Common myeloid progenitor, CD34-positive (primary cell): Measurements from ENCODE around the gene OSBPL6.

Experiments used
- CTCF ChIA-PET: fragments of 350-600 bp; sonication (Branson Sonifier 250); formaldehyde crosslinking; loops from one replicate; lab custom pipeline; 2021; ENCODE audit warnings: antibody characterized with exemption; lab: Charles Lee
- POLR2A ChIA-PET: fragments of 350-600 bp; sonication (Branson Sonifier 250); formaldehyde crosslinking; loops from one replicate; lab custom pipeline; 2021; ENCODE audit warnings: antibody characterized with exemption; lab: Charles Lee
- DNase-seq, 3 donors: peaks; one replicate each; pipeline versions ENCODE4 v3.0.0 to v3.0.0-alpha.2; 2013
- H3K27ac ChIP-seq, 2 experiments: 1 replicate in 1 of 2; 2 replicates in 1 of 2; pipeline ENCODE4 v1.7.0; 2013; ENCODE audit warnings: inconsistent platforms in 2 of 2, low read length in 2 of 2, mild to moderate bottlenecking in 2 of 2, low read depth in 1 of 2, moderate library complexity in 1 of 2; ENCODE audit not compliant: severe bottlenecking in 2 of 2, insufficient read depth in 1 of 2, poor library complexity in 1 of 2
- H3K27me3 ChIP-seq, 5 experiments: replicated peaks in 2 of 5; 1 replicate in 3 of 5; 2 replicates in 2 of 5; pipeline versions ENCODE4 v1.6.1 to v1.7.0; 2013; ENCODE audit warnings: low read length in 4 of 5, mild to moderate bottlenecking in 2 of 5, moderate library complexity in 2 of 5, inconsistent platforms in 1 of 5; ENCODE audit not compliant: insufficient read depth in 5 of 5, control insufficient read depth in 4 of 5
- H3K36me3 ChIP-seq, 4 experiments: 1 replicate in 2 of 4; 2 replicates in 2 of 4; pipeline versions ENCODE4 v1.6.1 to v1.7.0; 2013; ENCODE audit warnings: low read length in 3 of 4, control low read depth in 1 of 4, mild to moderate bottlenecking in 1 of 4; ENCODE audit not compliant: control insufficient read depth in 4 of 4, insufficient read depth in 4 of 4
- H3K4me1 ChIP-seq, 4 experiments: 1 replicate in 3 of 4; 2 replicates in 1 of 4; pipeline versions ENCODE4 v1.6.1 to v1.7.1; 2013; ENCODE audit warnings: low read length in 3 of 4, mild to moderate bottlenecking in 3 of 4, control low read depth in 1 of 4, inconsistent platforms in 1 of 4, moderate library complexity in 1 of 4; ENCODE audit not compliant: control insufficient read depth in 4 of 4, insufficient read depth in 4 of 4; ENCODE audit errors: control extremely low read depth in 1 of 4
- H3K4me3 ChIP-seq, 7 experiments: 1 replicate in 4 of 7; 2 replicates in 3 of 7; pipeline versions ENCODE4 v1.5.1 to v1.7.0; 2013; ENCODE audit warnings: mild to moderate bottlenecking in 7 of 7, low read length in 6 of 7, moderate library complexity in 6 of 7, inconsistent platforms in 2 of 7, low read depth in 2 of 7, control low read depth in 1 of 7; ENCODE audit not compliant: insufficient read depth in 4 of 7, control insufficient read depth in 1 of 7; ENCODE audit errors: extremely low read depth in 1 of 7
- H3K9me3 ChIP-seq, 5 experiments: 1 replicate in 4 of 5; 2 replicates in 1 of 5; pipeline versions ENCODE4 v1.6.1 to v1.7.1; 2013; ENCODE audit warnings: low read length in 4 of 5, mild to moderate bottlenecking in 2 of 5, inconsistent platforms in 1 of 5, low read depth in 1 of 5, moderate library complexity in 1 of 5; ENCODE audit not compliant: control insufficient read depth in 4 of 5, insufficient read depth in 2 of 5; ENCODE audit errors: control extremely low read depth in 1 of 5
- WGBS: methylation state at CpG from one replicate; pipeline ENCODE4 v1.1.5; 2013; ENCODE audit not compliant: insufficient coverage; 5-methylcytosine and 5-hydroxymethylcytosine counted together

The OSBPL6 gene

GRCh38 chr2:178256382-178257042 is 62.2 kb downstream of the OSBPL6 start:
- CTCF ChIA-PET: interaction anchor here (0.8 to 1.7 kb wide), 4 partner anchors 11 to 124 kb away, joined by 4 to 5 read pairs (median 5); no protein-coding TSS in a partner anchor
- Histone ChIP-seq H3K27ac (no peak overlapping the region), H3K27me3 (no peaks in the 10 kb centered on the region), H3K9me3 (no peaks in the 10 kb centered on the region), H3K4me1 (no peaks in the 10 kb centered on the region), H3K36me3 (no peaks in the 10 kb centered on the region), H3K4me3 (no peak overlapping the region)
- DNase-seq: no peak
- 100% methylated on average over 3 of the region's 6 CpGs for WGBS
- POLR2A ChIA-PET: interaction anchor here (0.5 kb wide), 1 partner anchor 31 kb away, joined by 4 read pairs; no protein-coding TSS in a partner anchor

- CTCF ChIA-PET: no interaction called here
- H3K9me3 ChIP-seq: no peaks in the 10 kb centered on the region
- no peaks in the 10 kb centered on the region for H3K27me3 ChIP-seq
- no peak overlapping the region for H3K4me3 ChIP-seq
- POLR2A ChIA-PET: interaction anchor here (0.5 kb wide), 1 partner anchor 30 kb away, joined by 4 read pairs; no protein-coding TSS in a partner anchor
- no peak for DNase-seq
- no peaks in the 10 kb centered on the region for H3K4me1 ChIP-seq
- WGBS: no CpG with 5 or more reads among the region's 2 CpGs
- H3K27ac ChIP-seq: no peak overlapping the region
- H3K36me3 ChIP-seq: no peaks in the 10 kb centered on the region
Observed at GRCh38 chr2:178257127-178257526, 62.8 kb downstream of the OSBPL6 start.

- CTCF ChIA-PET: no interaction called here
- DNase-seq: no peak
- POLR2A ChIA-PET: interaction anchor here (0.7 kb wide), 1 partner anchor 10 kb away, joined by 5 read pairs; no protein-coding TSS in a partner anchor
Observed at GRCh38 chr2:178258916-178259315, 64.6 kb downstream of the OSBPL6 start.

GRCh38 chr2:178263159-178263860 is 69.0 kb downstream of the OSBPL6 start:
- no peak overlapping the region for H3K4me3 ChIP-seq
- ChIA-PET CTCF (no interaction called here), POLR2A (no interaction called here)
- WGBS: 97% methylated on average over 6 of the region's 13 CpGs
- no peaks in the 10 kb centered on the region for H3K27me3 ChIP-seq
- no peaks in the 10 kb centered on the region for H3K36me3 ChIP-seq
- DNase-seq: no peak
- H3K9me3 ChIP-seq: no peaks in the 10 kb centered on the region
- H3K27ac ChIP-seq: no peak overlapping the region
- H3K4me1 ChIP-seq: no peaks in the 10 kb centered on the region

More at GRCh38 chr2:178258916-178259315, 64.6 kb downstream of the OSBPL6 start:
- Histone ChIP-seq H3K9me3 (no peaks in the 10 kb centered on the region), H3K27me3 (no peaks in the 10 kb centered on the region), H3K36me3 (no peaks in the 10 kb centered on the region), H3K4me3 (no peak overlapping the region), H3K4me1 (no peaks in the 10 kb centered on the region), H3K27ac (no peak overlapping the region)
- WGBS: no CpG with 5 or more reads among the region's 2 CpGs

- 100% methylated on average over 1 of the region's 2 CpGs for WGBS
- ChIA-PET CTCF (no interaction called here), POLR2A (no interaction called here)
- DNase-seq: no peak
- H3K27ac ChIP-seq: no peak overlapping the region
- H3K36me3 ChIP-seq: no peaks in the 10 kb centered on the region
- no peaks in the 10 kb centered on the region for H3K4me1 ChIP-seq
- no peaks in the 10 kb centered on the region for H3K9me3 ChIP-seq
- no peaks in the 10 kb centered on the region for H3K27me3 ChIP-seq
- H3K4me3 ChIP-seq: no peak overlapping the region
Observed at GRCh38 chr2:178264211-178264610, 69.9 kb downstream of the OSBPL6 start.

GRCh38 chr2:178265851-178266250 is 71.5 kb downstream of the OSBPL6 start:
- Histone ChIP-seq H3K36me3 (no peaks in the 10 kb centered on the region), H3K9me3 (no peaks in the 10 kb centered on the region), H3K4me3 (no peak overlapping the region), H3K27ac (no peak overlapping the region), H3K27me3 (no peaks in the 10 kb centered on the region), H3K4me1 (no peaks in the 10 kb centered on the region)
- no peak for DNase-seq
- CTCF ChIA-PET: interaction anchor here (1.2 kb wide), 1 partner anchor 154 kb away, joined by 3 read pairs; the partner anchor contains the start of gene RBM45
- WGBS: 93% methylated on average over 6 of the region's 6 CpGs
- POLR2A ChIA-PET: no interaction called here

GRCh38 chr2:178266445-178266844 is 72.1 kb downstream of the OSBPL6 start:
- ChIA-PET POLR2A (no interaction called here), CTCF (no interaction called here)
- H3K4me1 ChIP-seq: no peaks in the 10 kb centered on the region
- H3K4me3 ChIP-seq: no peak overlapping the region
- no peak for DNase-seq
- H3K9me3 ChIP-seq: no peaks in the 10 kb centered on the region
- WGBS: 96% methylated on average over 5 of the region's 5 CpGs
- H3K27me3 ChIP-seq: no peaks in the 10 kb centered on the region
- no peaks in the 10 kb centered on the region for H3K36me3 ChIP-seq
- no peak overlapping the region for H3K27ac ChIP-seq
